A549 (cell line): Measurements from ENCODE around the gene ANKRD63.

Experiments used
- BHLHE40 ChIP-seq: IDR thresholded peaks from 2 replicates; pipeline ENCODE4 v1.6.1; 2012; ENCODE audit warnings: low read depth, low read length, inconsistent platforms
- CTCF ChIP-seq: fragments of >200 bp; sonication (Bioruptor Twin); formaldehyde crosslinking; IDR thresholded peaks from 3 replicates; pipeline ENCODE4 v1.5.1; 2016

- TF ChIP-seq CTCF = no peak
- TF ChIP-seq BHLHE40 = no peak
These were observed 49.4 kb upstream of the ANKRD63 start for GRCh38 chr15:40332113-40332781.
